Measurements from ENCODE around the gene KIF4A.

KIF4A gene

DNA sequence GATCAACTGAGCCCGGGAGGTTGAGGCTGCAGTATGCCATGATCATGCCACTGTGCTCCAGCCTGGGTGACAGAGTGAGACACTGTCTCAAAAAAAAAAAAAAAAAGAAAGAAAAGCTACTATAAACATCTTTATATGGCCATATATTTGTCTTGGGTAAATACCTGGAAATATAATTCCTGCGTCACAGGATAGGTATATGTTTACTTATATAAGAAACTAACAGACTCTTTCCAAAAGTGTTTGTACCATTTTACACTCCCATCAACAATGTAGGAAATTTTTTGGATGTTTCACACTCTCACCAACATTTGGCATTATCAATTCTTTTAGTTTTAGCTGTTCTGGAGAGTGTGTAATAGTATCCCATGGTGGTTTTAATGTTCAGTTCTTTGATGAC lies 42.7 kb upstream of the KIF4A start:
- Histone ChIP-seq H3K4me3 (replicated peaks; ENCODE audit: low read depth, low read length) (no peak overlapping the region), H3K27me3 (replicated peaks; ENCODE audit: control insufficient read depth, insufficient read depth, low read length) (no peaks in the 10 kb centered on the region), H3K36me3 (ENCODE audit: control insufficient read depth, insufficient read depth, low read length) (no peaks in the 10 kb centered on the region)
- TF ChIP-seq, protein P1, sequence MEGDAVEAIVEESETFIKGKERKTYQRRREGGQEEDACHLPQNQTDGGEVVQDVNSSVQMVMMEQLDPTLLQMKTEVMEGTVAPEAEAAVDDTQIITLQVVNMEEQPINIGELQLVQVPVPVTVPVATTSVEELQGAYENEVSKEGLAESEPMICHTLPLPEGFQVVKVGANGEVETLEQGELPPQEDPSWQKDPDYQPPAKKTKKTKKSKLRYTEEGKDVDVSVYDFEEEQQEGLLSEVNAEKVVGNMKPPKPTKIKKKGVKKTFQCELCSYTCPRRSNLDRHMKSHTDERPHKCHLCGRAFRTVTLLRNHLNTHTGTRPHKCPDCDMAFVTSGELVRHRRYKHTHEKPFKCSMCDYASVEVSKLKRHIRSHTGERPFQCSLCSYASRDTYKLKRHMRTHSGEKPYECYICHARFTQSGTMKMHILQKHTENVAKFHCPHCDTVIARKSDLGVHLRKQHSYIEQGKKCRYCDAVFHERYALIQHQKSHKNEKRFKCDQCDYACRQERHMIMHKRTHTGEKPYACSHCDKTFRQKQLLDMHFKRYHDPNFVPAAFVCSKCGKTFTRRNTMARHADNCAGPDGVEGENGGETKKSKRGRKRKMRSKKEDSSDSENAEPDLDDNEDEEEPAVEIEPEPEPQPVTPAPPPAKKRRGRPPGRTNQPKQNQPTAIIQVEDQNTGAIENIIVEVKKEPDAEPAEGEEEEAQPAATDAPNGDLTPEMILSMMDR (IDR thresholded peaks at IDR 0.05; ENCODE audit: insufficient read depth, low read length, poor library complexity, severe bottlenecking): no peak
- DNase-seq (ENCODE audit: extremely low read depth, insufficient read length): no peak

DNA sequence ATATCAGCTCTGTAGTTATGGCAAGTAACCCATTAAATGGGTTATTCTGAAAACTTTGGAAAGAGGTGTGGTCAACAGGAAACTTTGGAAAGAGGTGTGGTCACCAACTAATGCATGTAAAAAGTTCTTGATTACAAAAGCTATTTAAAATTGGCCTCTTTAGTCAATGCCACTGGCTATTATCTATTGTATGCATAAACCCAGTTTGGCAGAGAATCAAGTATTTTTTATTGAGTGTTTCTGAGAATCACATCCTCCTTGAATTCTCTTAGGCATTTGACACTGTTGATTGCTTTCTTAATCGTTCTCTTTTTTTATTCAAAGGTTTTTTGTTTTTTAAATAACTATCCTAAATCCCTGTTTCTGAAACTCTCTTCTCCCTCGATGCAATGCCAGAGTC lies 37.4 kb upstream of the KIF4A start:
- H3K36me3 ChIP-seq (ENCODE audit: control insufficient read depth, insufficient read depth, low read length): no peaks in the 10 kb centered on the region
- TF ChIP-seq, protein P1 (IDR thresholded peaks at IDR 0.05; ENCODE audit: insufficient read depth, low read length, poor library complexity, severe bottlenecking): no peak
- DNase-seq (ENCODE audit: extremely low read depth, insufficient read length): no peak
- no peaks in the 10 kb centered on the region for H3K27me3 ChIP-seq (replicated peaks; ENCODE audit: control insufficient read depth, insufficient read depth, low read length)
- no peak overlapping the region for H3K4me3 ChIP-seq (replicated peaks; ENCODE audit: low read depth, low read length)

DNA sequence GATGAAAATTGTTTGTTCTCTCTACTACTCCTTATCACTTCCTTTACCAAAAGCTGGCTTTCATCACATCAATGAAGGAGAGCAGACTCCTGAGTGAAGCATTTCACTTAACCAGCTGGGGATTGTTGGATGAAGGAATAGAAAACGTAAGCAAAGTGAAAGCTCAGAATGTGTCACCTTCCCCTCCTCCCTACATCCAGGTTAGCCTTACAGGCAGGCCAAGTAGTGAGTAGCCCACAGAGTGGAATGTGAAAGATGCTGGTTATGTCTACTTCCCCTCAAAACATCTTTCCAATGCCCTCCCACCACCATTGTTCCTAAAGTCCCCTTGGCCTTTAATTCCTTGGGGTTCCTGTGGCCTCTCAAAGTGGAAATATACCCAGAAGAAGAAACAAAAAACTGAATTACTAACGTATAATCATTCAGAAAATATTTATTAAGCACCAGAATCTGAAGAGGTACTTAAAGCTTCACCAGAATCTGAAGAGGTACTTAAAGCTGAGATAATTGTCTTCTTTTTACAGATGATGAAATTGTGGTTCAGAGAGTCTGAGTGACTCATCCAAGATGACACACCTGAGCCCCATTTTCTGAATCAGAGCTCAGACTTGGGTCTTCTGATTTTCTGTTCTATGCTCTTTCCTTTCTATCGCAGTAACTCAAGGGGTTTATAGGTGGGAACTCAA lies 36.4 kb upstream of the KIF4A start:
- Histone ChIP-seq H3K4me3 (replicated peaks; ENCODE audit: low read depth, low read length) (no peak overlapping the region), H3K27me3 (replicated peaks; ENCODE audit: control insufficient read depth, insufficient read depth, low read length) (no peaks in the 10 kb centered on the region), H3K36me3 (ENCODE audit: control insufficient read depth, insufficient read depth, low read length) (no peaks in the 10 kb centered on the region)
- TF ChIP-seq, protein P1 (IDR thresholded peaks at IDR 0.05; ENCODE audit: insufficient read depth, low read length, poor library complexity, severe bottlenecking): no peak
- DNase-seq (ENCODE audit: extremely low read depth, insufficient read length): no peak

DNA sequence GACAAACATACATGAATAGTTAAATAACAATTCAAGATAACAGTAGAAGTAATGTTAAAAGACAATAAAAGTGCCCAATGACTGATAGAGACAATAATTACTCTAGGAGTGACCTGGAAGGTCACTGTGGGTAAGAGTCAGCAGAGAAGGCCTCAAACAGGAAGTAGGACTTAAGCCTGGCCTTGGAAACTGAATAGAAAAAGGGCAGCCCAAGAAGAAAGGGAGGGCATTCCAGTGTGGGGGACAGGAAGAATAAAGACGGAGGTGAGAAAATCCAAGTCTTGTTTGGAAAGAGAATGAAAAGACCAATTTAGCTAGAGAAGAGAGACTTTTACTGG lies 35.9 kb upstream of the KIF4A start:
- DNase-seq (ENCODE audit: extremely low read depth, insufficient read length): no peak
- Histone ChIP-seq H3K4me3 (replicated peaks; ENCODE audit: low read depth, low read length) (no peak overlapping the region), H3K27me3 (replicated peaks; ENCODE audit: control insufficient read depth, insufficient read depth, low read length) (no peaks in the 10 kb centered on the region), H3K36me3 (ENCODE audit: control insufficient read depth, insufficient read depth, low read length) (no peaks in the 10 kb centered on the region)
- TF ChIP-seq, protein P1 (IDR thresholded peaks at IDR 0.05; ENCODE audit: insufficient read depth, low read length, poor library complexity, severe bottlenecking): no peak

DNA sequence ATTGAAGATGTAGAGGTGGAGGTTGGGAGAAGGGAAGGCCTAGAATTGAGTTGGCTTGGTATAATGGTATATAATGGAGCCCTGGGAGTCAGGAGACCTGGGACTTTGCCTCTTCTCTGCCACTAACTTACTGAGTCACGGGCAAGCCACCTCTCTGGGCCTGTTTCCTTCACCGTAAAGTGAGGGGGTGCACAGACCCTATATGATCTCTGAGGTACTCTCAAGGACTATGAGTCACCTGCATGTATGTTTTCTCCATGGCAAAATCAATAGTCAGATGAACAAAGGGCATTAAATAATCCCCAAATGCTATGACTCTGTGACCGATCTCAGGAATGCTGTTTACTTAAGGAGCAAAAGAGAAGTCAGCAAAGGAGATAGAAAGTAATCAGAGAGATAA lies 35.0 kb upstream of the KIF4A start:
- Histone ChIP-seq H3K36me3 (ENCODE audit: control insufficient read depth, insufficient read depth, low read length) (no peaks in the 10 kb centered on the region), H3K27me3 (replicated peaks; ENCODE audit: control insufficient read depth, insufficient read depth, low read length) (no peaks in the 10 kb centered on the region), H3K4me3 (replicated peaks; ENCODE audit: low read depth, low read length) (no peak overlapping the region)
- TF ChIP-seq, protein P1 (IDR thresholded peaks at IDR 0.05; ENCODE audit: insufficient read depth, low read length, poor library complexity, severe bottlenecking): no peak
- no peak for DNase-seq (ENCODE audit: extremely low read depth, insufficient read length)

DNA sequence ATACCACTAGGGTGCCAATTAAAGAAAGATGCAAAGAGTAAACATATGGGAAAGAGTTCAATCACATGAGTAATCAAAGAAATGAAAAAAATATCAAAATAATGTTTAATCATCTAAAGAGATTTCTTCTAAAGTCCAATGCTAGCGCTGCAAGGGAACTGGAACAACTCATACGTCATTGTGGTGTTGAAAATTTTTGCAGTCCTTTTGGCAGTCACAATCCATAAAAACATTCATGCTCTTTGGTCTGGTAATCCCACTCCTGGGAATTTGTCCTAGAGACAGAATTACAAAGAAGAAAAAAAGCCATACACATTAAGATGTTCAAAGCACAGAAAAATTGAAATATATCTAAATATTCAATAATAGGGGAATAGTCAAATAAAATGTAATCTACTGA lies 34.5 kb upstream of the KIF4A start:
- H3K36me3 ChIP-seq (ENCODE audit: control insufficient read depth, insufficient read depth, low read length): no peaks in the 10 kb centered on the region
- H3K4me3 ChIP-seq (replicated peaks; ENCODE audit: low read depth, low read length): no peak overlapping the region
- DNase-seq (ENCODE audit: extremely low read depth, insufficient read length): no peak
- no peaks in the 10 kb centered on the region for H3K27me3 ChIP-seq (replicated peaks; ENCODE audit: control insufficient read depth, insufficient read depth, low read length)
- TF ChIP-seq, protein P1 (IDR thresholded peaks at IDR 0.05; ENCODE audit: insufficient read depth, low read length, poor library complexity, severe bottlenecking): no peak
